Measurements from ENCODE around the gene SCARF1.

- no peak for TF ChIP-seq CTCF (IDR thresholded peaks at IDR 0.05)
- no peak for TF ChIP-seq POLR2A (IDR thresholded peaks at IDR 0.05)
- no peak for TF ChIP-seq EP300 (IDR thresholded peaks at IDR 0.05)
- TF ChIP-seq POLR2AphosphoS5 (IDR thresholded peaks at IDR 0.05): no peak
These were observed 27.7 kb upstream of the SCARF1 start for GRCh38 chr17:1673041-1673785.

All from suprapubic skin (tissue), 4 donors.